Thyroid gland (tissue), 4 donors: ENCODE data around the gene CLASP1.

ENCODE experiments used
- CTCF ChIP-seq, 6 experiments: fragments of 200-600 bp in 3 of 6; fragments of 450-650 bp in 3 of 6; sonication (generic) in 3 of 6; IDR thresholded peaks; one replicate each; pipeline ENCODE4 v1.5.1; 2016 to 2019; ENCODE audit warnings: antibody characterized with exemption in 6 of 6, mild to moderate bottlenecking in 2 of 6, inconsistent platforms in 1 of 6, moderate library complexity in 1 of 6
- POLR2A ChIP-seq, 2 donors: fragments of 450-650 bp; IDR thresholded peaks; one replicate each; pipeline ENCODE4 v1.6.1; 2017; ENCODE audit warnings: antibody characterized with exemption in 2 of 2, mild to moderate bottlenecking in 2 of 2, moderate library complexity in 1 of 2

- TF ChIP-seq POLR2A (IDR thresholded peaks at IDR 0.05) (no peak), CTCF (IDR thresholded peaks at IDR 0.05) (no peak)
These were observed 339.9 kb downstream of the CLASP1 start for GRCh38 chr2:121309323-121309722.
